H9 (cell line): Measurements from ENCODE around the gene CAPZA2. TPM values are rescaled to one million over a fixed set of nuclear protein-coding genes. Genes with fewer than 3 reads are reported as not detected.

Experiments used
- DNase-seq: peaks from one replicate; pipeline ENCODE4 v3.0.0-alpha.2; 2017
- H2AFZ ChIP-seq: one replicate; pipeline ENCODE4 v1.6.1; 2013; ENCODE audit warnings: mild to moderate bottlenecking, low read length, control low read depth, moderate library complexity
- H2AK5ac ChIP-seq: 2 replicates; pipeline ENCODE4 v1.6.1; 2013; ENCODE audit warnings: low read length, control low read depth, mixed read lengths; ENCODE audit not compliant: insufficient read length
- H2BK120ac ChIP-seq: one replicate; pipeline ENCODE4 v1.6.1; 2013; ENCODE audit warnings: low read depth, mild to moderate bottlenecking, low read length, control low read depth, inconsistent platforms; ENCODE audit not compliant: poor library complexity, severe bottlenecking
- H2BK12ac ChIP-seq: 2 replicates; pipeline ENCODE4 v1.6.1; 2013; ENCODE audit warnings: low read length, control low read depth, mixed read lengths, low read depth; ENCODE audit not compliant: insufficient read length
- H2BK15ac ChIP-seq: 2 replicates; pipeline ENCODE4 v1.6.1; 2013; ENCODE audit warnings: low read depth, low read length, control low read depth
- H2BK20ac ChIP-seq: one replicate; pipeline ENCODE4 v1.6.1; 2013; ENCODE audit warnings: low read depth, mild to moderate bottlenecking, low read length, control low read depth, inconsistent platforms; ENCODE audit not compliant: poor library complexity, severe bottlenecking
- H2BK5ac ChIP-seq: 2 replicates; pipeline ENCODE4 v1.6.1; 2013; ENCODE audit warnings: low read length, control low read depth, mixed read lengths; ENCODE audit not compliant: insufficient read length
- H3K14ac ChIP-seq: 2 replicates; pipeline ENCODE4 v1.6.1; 2013; ENCODE audit warnings: low read length, control low read depth; ENCODE audit not compliant: insufficient read depth
- H3K18ac ChIP-seq: 2 replicates; pipeline ENCODE4 v1.6.1; 2013; ENCODE audit warnings: low read depth, mild to moderate bottlenecking, mixed read lengths, low read length, control low read depth; ENCODE audit not compliant: insufficient read length
- H3K23ac ChIP-seq: 2 replicates; pipeline ENCODE4 v1.6.1; 2013; ENCODE audit warnings: low read length, control low read depth, mixed read lengths, low read depth; ENCODE audit not compliant: insufficient read length
- H3K23me2 ChIP-seq: 2 replicates; pipeline ENCODE4 v1.6.1; 2013; ENCODE audit warnings: low read depth, mild to moderate bottlenecking, mixed read lengths, low read length, control low read depth; ENCODE audit not compliant: insufficient read length, poor library complexity, severe bottlenecking
- H3K27ac ChIP-seq: 2 replicates; pipeline ENCODE4 v1.5.1; 2013; ENCODE audit warnings: low read length, control low read depth, mixed read lengths, low read depth; ENCODE audit not compliant: insufficient read length
- H3K27me3 ChIP-seq: 2 replicates; pipeline ENCODE4 v1.6.1; 2013; ENCODE audit warnings: low read length, control low read depth, inconsistent platforms; ENCODE audit not compliant: insufficient read depth
- H3K4ac ChIP-seq: 2 replicates; pipeline ENCODE4 v1.6.1; 2013; ENCODE audit warnings: low read depth, mild to moderate bottlenecking, control low read depth, inconsistent platforms, low read length, moderate library complexity
- H3K4me1 ChIP-seq: 2 replicates; pipeline ENCODE4 v1.6.1; 2013; ENCODE audit warnings: low read length, control low read depth, inconsistent platforms; ENCODE audit not compliant: insufficient read depth
- H3K4me2 ChIP-seq: 2 replicates; pipeline ENCODE4 v1.6.1; 2013; ENCODE audit warnings: low read length, control low read depth, mixed read lengths; ENCODE audit not compliant: insufficient read length, insufficient read depth
- H3K56ac ChIP-seq: 2 replicates; pipeline ENCODE4 v1.6.1; 2013; ENCODE audit warnings: low read depth, mild to moderate bottlenecking, mixed read lengths, low read length, control low read depth; ENCODE audit not compliant: insufficient read length
- H3K79me1 ChIP-seq: 2 replicates; pipeline ENCODE4 v1.6.1; 2013; ENCODE audit warnings: low read depth, mild to moderate bottlenecking, moderate library complexity, low read length, control low read depth, inconsistent platforms; ENCODE audit not compliant: insufficient read depth, poor library complexity, severe bottlenecking
- H3K79me2 ChIP-seq: 2 replicates; pipeline ENCODE4 v1.6.1; 2013; ENCODE audit warnings: low read length, control low read depth, inconsistent platforms; ENCODE audit not compliant: insufficient read depth
- H3K9ac ChIP-seq: 2 replicates; pipeline ENCODE4 v1.6.1; 2013; ENCODE audit warnings: low read length, control low read depth, mixed read lengths; ENCODE audit not compliant: insufficient read length; ENCODE audit errors: extremely low read depth
- H3K9me3 ChIP-seq: one replicate; pipeline ENCODE4 v1.6.1; 2013; ENCODE audit warnings: low read depth, low read length, inconsistent platforms; ENCODE audit not compliant: control insufficient read depth
- H3T11ph ChIP-seq: one replicate; pipeline ENCODE4 v1.6.1; 2013; ENCODE audit warnings: mild to moderate bottlenecking, low read length, control low read depth, inconsistent platforms
- H4K20me1 ChIP-seq: one replicate; pipeline ENCODE4 v1.6.1; 2013; ENCODE audit not compliant: control insufficient read depth, insufficient read length, insufficient read depth
- H4K5ac ChIP-seq: 2 replicates; pipeline ENCODE4 v1.6.1; 2013; ENCODE audit warnings: low read depth, mild to moderate bottlenecking, mixed read lengths, low read length, control low read depth; ENCODE audit not compliant: insufficient read length
- H4K8ac ChIP-seq: replicated peaks from 2 replicates; pipeline ENCODE4 v1.6.1; 2013; ENCODE audit warnings: low read length, control low read depth, mixed read lengths, low read depth; ENCODE audit not compliant: insufficient read length
- H4K91ac ChIP-seq: 2 replicates; pipeline ENCODE4 v1.6.1; 2013; ENCODE audit warnings: low read depth, mild to moderate bottlenecking, moderate library complexity, mixed read lengths, low read length, control low read depth; ENCODE audit not compliant: insufficient read length
- H3K27ac Mint-ChIP-seq, 3 experiments: 2 replicates in 2 of 3; 3 replicates in 1 of 3; pipeline ENCODE4 v1.8.0; 2020 to 2021; ENCODE audit warnings: mixed read lengths in 3 of 3, mild to moderate bottlenecking in 1 of 3, moderate library complexity in 1 of 3
- H3K27me3 Mint-ChIP-seq: 2 replicates; pipeline ENCODE4 v1.8.0; 2021; ENCODE audit warnings: low read depth, mild to moderate bottlenecking, moderate library complexity, mixed read lengths
- H3K36me3 Mint-ChIP-seq, 3 experiments: 2 replicates in 2 of 3; 3 replicates in 1 of 3; pipeline ENCODE4 v1.8.0; 2020 to 2021; ENCODE audit warnings: low read depth in 3 of 3, mixed read lengths in 3 of 3; ENCODE audit not compliant: insufficient read depth in 1 of 3
- H3K4me1 Mint-ChIP-seq, 2 experiments: 2 replicates each; pipeline ENCODE4 v1.8.0; 2020; ENCODE audit warnings: mixed read lengths in 2 of 2
- H3K4me3 Mint-ChIP-seq, 2 experiments: 2 replicates in 1 of 2; 3 replicates in 1 of 2; pipeline ENCODE4 v1.8.0; 2020 to 2021; ENCODE audit warnings: mild to moderate bottlenecking in 2 of 2, mixed read lengths in 2 of 2, moderate library complexity in 1 of 2
- H3K9me3 Mint-ChIP-seq, 2 experiments: 2 replicates in 1 of 2; 3 replicates in 1 of 2; pipeline ENCODE4 v1.8.0; 2020; ENCODE audit warnings: mild to moderate bottlenecking in 2 of 2, mixed read lengths in 2 of 2, moderate library complexity in 1 of 2
- CTCF ChIP-seq: fragments of 200-600 bp; sonication (generic); conservative IDR thresholded peaks from 3 replicates; pipeline ENCODE4 v1.8.0; 2021; ENCODE audit warnings: antibody characterized with exemption, mild to moderate bottlenecking
- WGBS: extraction: QIAGEN DNeasy Blood & Tissue Kit; methylation state at CpG from one replicate; pipeline ENCODE4 v1.1.7; 2013; ENCODE audit warnings: missing lambda C conversion rate, low lambda C conversion rate, mixed read lengths; ENCODE audit not compliant: insufficient read length; ENCODE audit errors: extremely low coverage; 5-methylcytosine and 5-hydroxymethylcytosine counted together
- total RNA-seq: library from RNA; stranded (reverse); gene quantifications from 2 replicates; pipeline ENCODE4 v1.2.1, GENCODE V29; 2021

CAPZA2 gene
- total RNA-seq, 1 experiment from 2014 or later, result 131 TPM

- no peak overlapping the region for H2BK120ac ChIP-seq
- WGBS, result no CpG with 5 or more reads among the region's 8 CpGs
- no peak overlapping the region for H3T11ph ChIP-seq
- no peak overlapping the region for H2BK20ac ChIP-seq
- H3K56ac ChIP-seq, result no peak overlapping the region
- peaks cover 6% of the 10 kb centered on the region in 2 experiments; a peak in 3 of 4 replicates for H3K4me1 Mint-ChIP-seq
- no peak overlapping the region for H2AFZ ChIP-seq
- peaks cover 9% of the 10 kb centered on the region for H3K79me1 ChIP-seq
- H3K9me3 Mint-ChIP-seq, result no peaks in the 10 kb centered on the region
- H3K27me3 ChIP-seq, result no peaks in the 10 kb centered on the region
- H3K23ac ChIP-seq, result no peak overlapping the region
- no peak overlapping the region for H3K4me3 Mint-ChIP-seq
- no peaks in the 10 kb centered on the region for H3K9me3 ChIP-seq
- H4K91ac ChIP-seq, result no peak overlapping the region
- H2BK5ac ChIP-seq, result no peak overlapping the region
- no peak overlapping the region for H3K27ac Mint-ChIP-seq
- no peak overlapping the region for H3K14ac ChIP-seq
- H3K18ac ChIP-seq, result no peak overlapping the region
- no peak overlapping the region for H2BK15ac ChIP-seq
- H2AK5ac ChIP-seq, result no peak overlapping the region
- H3K4ac ChIP-seq, result no peak overlapping the region
- no peaks in the 10 kb centered on the region for H3K27me3 Mint-ChIP-seq
- no peak overlapping the region for H3K27ac ChIP-seq
- H3K4me2 ChIP-seq, result no peak overlapping the region
- H4K20me1 ChIP-seq, result no peaks in the 10 kb centered on the region
- peaks cover 8 to 21% (median 14%) of the 10 kb centered on the region in 3 experiments; a peak in 6 of 7 replicates for H3K36me3 Mint-ChIP-seq
- no peak overlapping the region for H4K5ac ChIP-seq
- no peak for DNase-seq
- no peak for TF ChIP-seq CTCF
- H2BK12ac ChIP-seq, result no peak overlapping the region
- H4K8ac ChIP-seq, result no peak overlapping the region
- H3K9ac ChIP-seq, result no peak overlapping the region
- H3K4me1 ChIP-seq, result no peaks in the 10 kb centered on the region
- peaks cover 15% of the 10 kb centered on the region; the same call in 1 of the 2 replicates for H3K79me2 ChIP-seq
- H3K23me2 ChIP-seq, result no peaks in the 10 kb centered on the region
These were observed 14.5 kb downstream of the CAPZA2 start for GRCh38 chr7:116876664-116877442.
